Inflammatory macrophage treated with lipopolysaccharide for 1 hour (primary cell): Measurements from ENCODE around the gene WASF3.

Source experiments
- DNase-seq, 2 donors: peaks; one replicate each; pipeline ENCODE4 v3.0.0-alpha.2; 2020 to 2022

The WASF3 gene

GRCh38 chr13:26557393-26558073, at the start of gene WASF3:
Gene WASF3, plus strand, starts transcription at chr13:26557683. Its CDS starts 84,588 bp downstream, at chr13:26642271.
- no peak for DNase-seq

GRCh38 chr13:26508885-26509284, 48.6 kb upstream of the WASF3 start:
- no peak for DNase-seq

GRCh38 chr13:26509491-26509890, 48.0 kb upstream of the WASF3 start:
- DNase-seq: no peak

- no peak for DNase-seq
These were observed 43.6 kb upstream of the WASF3 start for GRCh38 chr13:26513931-26514330.

- no peak for DNase-seq
These were observed 41.8 kb upstream of the WASF3 start for GRCh38 chr13:26515721-26516120.

GRCh38 chr13:26517936-26518335, 39.5 kb upstream of the WASF3 start:
- no peak for DNase-seq

GRCh38 chr13:26518451-26518959, 39.0 kb upstream of the WASF3 start:
- DNase-seq: no peak

- no peak for DNase-seq
These were observed 34.9 kb upstream of the WASF3 start for GRCh38 chr13:26522571-26522970.

GRCh38 chr13:26523007-26523406, 34.5 kb upstream of the WASF3 start:
- DNase-seq: no peak

GRCh38 chr13:26525528-26525927, 32.0 kb upstream of the WASF3 start:
- no peak for DNase-seq

- DNase-seq: no peak
These were observed 30.7 kb upstream of the WASF3 start for GRCh38 chr13:26526702-26527216.

- no peak for DNase-seq
These were observed 29.0 kb upstream of the WASF3 start for GRCh38 chr13:26528527-26528926.

- peak in 1 of 2 donors; percentile 10 for DNase-seq
These were observed 28.0 kb upstream of the WASF3 start for GRCh38 chr13:26529441-26529840.

GRCh38 chr13:26531742-26532141, 25.7 kb upstream of the WASF3 start:
- no peak for DNase-seq

- no peak for DNase-seq
These were observed 23.3 kb upstream of the WASF3 start for GRCh38 chr13:26534036-26534726.

- DNase-seq: no peak
These were observed 18.8 kb upstream of the WASF3 start for GRCh38 chr13:26538363-26539317.

GRCh38 chr13:26539738-26540292, 17.7 kb upstream of the WASF3 start:
- no peak for DNase-seq

- no peak for DNase-seq
These were observed 17.1 kb upstream of the WASF3 start for GRCh38 chr13:26540334-26540733.

- no peak for DNase-seq
These were observed 16.4 kb upstream of the WASF3 start for GRCh38 chr13:26541041-26541440.

- DNase-seq: no peak
These were observed 15.6 kb upstream of the WASF3 start for GRCh38 chr13:26541678-26542568.

GRCh38 chr13:26544707-26545106, 12.8 kb upstream of the WASF3 start:
- DNase-seq: no peak
